Epithelial cell of prostate (primary cell): ENCODE results near the gene IQCC.
"Not testable (repeated sequence)": the region's sequence is repeated elsewhere in the genome, so short reads cannot be mapped to it uniquely, and the experiment has no call there.

Source experiments
- DNase-seq: peaks from one replicate; pipeline ENCODE4 v3.0.0-alpha.2; 2011; ENCODE audit warnings: low read depth, low spot score
- H3K27ac ChIP-seq: fragments of 450-650 bp; 2 replicates; pipeline ENCODE4 v1.5.1; 2017; ENCODE audit warnings: mild to moderate bottlenecking

Gene IQCC

GRCh38 chr1:32205401-32206370, at the start of gene IQCC:
Gene IQCC, plus strand, starts transcription at chr1:32205671. Its CDS starts 11 bp downstream, at chr1:32205682.
- DNase-seq = no peak
- H3K27ac ChIP-seq = no peak within 1 kb of the TSS

GRCh38 chr1:32159189-32159588, 46.3 kb upstream of the IQCC start:
- no peak overlapping the region for H3K27ac ChIP-seq
- DNase-seq = no peak

- no peak for DNase-seq
- no peak overlapping the region for H3K27ac ChIP-seq
Observed at GRCh38 chr1:32163405-32163804, 42.1 kb upstream of the IQCC start.

GRCh38 chr1:32165633-32166032, 39.8 kb upstream of the IQCC start:
- DNase-seq, H3K27ac ChIP-seq: not testable (repeated sequence)

DNA sequence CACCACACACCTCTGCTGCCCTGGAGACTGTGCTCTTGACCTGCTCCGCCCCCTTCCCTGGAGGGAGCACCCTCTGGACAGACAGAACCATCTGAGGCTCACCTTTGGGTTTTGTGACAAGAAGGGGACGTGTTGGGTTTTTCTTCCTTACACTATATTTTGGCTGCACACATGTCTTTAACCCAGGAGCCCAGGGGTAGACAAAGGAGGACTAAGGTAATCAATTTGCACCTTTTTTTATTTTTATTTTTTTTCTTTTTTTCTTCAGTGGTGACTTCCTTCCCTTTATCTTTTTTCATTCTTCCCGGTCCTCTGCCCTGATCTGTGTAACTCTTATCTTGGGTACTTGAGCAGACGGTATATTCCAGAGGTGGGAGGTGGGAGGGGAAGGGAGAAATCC, 34.5 kb upstream of the IQCC start:
- no peak overlapping the region for H3K27ac ChIP-seq
- DNase-seq = no peak

DNA sequence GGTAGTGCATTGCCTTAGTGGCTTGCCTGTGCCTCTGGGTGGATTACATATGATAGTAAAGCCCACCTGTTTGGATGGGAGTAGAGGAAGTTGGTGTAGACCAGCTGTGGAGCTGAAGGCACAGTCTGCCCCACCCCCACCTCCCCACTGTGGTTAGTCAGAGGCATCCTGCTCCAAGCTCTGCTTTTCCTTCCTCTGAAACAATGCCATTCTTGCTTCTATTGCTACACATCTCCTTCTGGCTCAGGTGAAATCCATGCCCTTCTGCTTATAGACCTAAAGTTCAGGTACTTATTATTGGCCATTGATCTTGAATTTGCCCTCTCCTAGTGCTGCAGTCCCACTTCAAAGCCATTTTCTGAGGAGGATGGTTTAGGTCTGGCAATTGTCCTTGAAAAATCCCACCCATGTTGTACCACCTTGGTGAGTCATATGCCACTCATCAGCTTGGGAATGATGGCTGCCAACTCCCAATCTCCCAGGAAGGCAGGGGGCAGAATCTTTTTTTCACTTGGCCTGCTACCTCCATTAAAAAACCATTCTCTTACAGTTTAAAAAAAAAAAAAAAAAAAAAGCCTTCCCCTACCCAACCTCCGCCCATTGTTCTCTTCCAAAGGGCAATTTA, 32.7 kb upstream of the IQCC start:
- no peak for DNase-seq
- H3K27ac ChIP-seq = peak overlapping the region; percentile 55

- no peak for DNase-seq
- peak overlapping the region; percentile 88 for H3K27ac ChIP-seq
Observed at GRCh38 chr1:32178380-32179192, 26.9 kb upstream of the IQCC start.

DNA sequence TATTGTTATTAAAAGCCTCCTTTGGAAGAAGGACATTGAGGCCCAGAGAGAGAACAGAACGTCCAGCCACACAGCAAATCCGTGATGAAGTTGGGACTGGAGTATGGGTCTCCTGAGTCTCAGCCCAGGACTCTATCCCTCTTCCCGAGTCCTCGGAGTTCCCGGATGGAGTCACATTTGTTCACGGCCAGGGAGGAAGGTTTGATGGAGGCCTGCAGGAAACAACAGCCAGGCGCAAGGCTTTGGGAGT, 26.4 kb upstream of the IQCC start:
- peak overlapping the region; percentile 88 for H3K27ac ChIP-seq

DNA sequence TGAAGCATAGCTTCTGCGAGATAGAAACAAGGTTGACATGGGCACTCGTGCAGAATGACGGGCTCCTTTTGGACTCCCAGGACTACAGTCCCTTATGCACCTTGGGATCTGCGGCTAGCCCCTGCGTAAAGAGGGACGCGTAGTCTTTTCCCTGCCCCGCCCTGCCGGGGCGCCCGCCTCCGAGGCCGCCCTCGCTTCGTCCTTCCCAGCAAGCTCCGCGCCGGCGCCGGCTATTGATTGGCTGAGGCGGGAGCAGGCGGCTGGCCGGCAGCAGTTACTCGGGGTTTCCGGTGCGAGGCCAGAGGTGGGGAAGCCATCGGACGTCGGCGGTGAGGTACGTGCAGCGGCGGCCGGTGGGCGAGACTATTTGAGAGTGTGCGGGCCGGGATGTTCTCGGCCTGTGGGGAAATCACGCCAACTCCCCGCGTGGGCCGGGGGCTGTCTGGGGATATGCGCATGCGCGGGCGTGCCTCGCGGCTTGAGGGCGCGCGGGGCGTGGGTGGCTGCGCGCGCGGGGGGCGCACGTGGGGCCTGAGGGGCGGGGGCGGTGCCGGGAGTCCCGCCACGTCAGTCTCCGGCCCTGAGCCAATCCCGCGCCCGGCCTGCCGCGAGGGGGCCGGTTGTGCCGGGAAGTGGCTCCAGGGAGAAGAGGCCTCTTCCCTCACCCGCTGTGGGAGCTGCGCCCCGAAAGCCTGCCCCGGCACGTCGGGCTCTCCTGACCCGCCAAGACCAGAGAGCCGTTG, 25.9 kb upstream of the IQCC start, which contains the start of gene TXLNA:
TXLNA (plus strand) TSS at position 233 of the 743 bp plus-strand sequence. CDS start 671 bp downstream, outside the sequence.
- peak within 1 kb of the TSS; percentile 88 for H3K27ac ChIP-seq
- no peak for DNase-seq

More for the DNA sequence above, 26.4 kb upstream of the IQCC start:
- DNase-seq = no peak

DNA sequence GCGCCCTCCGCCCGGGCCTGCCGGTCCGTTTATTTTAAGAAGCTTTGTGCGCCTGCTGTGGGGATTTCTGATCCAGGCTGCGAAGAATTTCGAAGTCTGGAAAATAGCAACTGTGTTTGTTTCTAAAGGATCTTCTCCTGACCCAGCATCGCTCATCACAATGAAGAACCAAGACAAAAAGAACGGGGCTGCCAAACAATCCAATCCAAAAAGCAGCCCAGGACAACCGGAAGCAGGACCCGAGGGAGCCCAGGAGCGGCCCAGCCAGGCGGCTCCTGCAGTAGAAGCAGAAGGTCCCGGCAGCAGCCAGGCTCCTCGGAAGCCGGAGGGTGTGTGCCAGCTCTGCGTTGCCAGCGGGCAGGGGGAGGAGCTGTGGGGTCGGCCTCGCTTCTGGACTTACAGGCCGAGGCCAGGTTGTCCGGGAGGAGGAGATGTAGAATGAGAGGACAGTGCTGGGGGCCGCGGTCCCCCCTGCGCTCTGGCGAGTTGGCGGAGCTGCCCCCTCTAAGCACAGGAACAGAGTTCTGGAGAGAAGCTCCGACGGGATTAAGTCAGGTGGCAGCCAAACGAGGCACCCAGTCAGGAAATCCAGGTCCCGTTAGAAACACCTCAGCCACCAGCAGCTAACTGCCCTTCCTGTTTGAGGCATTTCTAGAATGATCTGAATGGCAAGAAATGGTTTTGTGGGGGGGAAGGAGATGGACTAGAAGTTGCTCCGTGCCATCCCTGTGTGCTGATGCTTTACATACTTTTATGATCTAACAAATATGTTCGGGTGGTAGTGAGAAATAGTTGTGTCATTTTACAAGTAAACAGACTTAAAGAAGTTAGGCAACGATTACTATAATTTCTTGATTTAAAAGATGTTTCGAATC, 25.0 kb upstream of the IQCC start:
- H3K27ac ChIP-seq = peak overlapping the region; percentile 88
- DNase-seq = no peak

- H3K27ac ChIP-seq = peak overlapping the region; percentile 88
- no peak for DNase-seq
Observed at GRCh38 chr1:32181065-32181464, 24.4 kb upstream of the IQCC start.

- no peak for DNase-seq
- peak overlapping the region; percentile 88 for H3K27ac ChIP-seq
Observed at GRCh38 chr1:32181563-32181962, 23.9 kb upstream of the IQCC start.

DNA sequence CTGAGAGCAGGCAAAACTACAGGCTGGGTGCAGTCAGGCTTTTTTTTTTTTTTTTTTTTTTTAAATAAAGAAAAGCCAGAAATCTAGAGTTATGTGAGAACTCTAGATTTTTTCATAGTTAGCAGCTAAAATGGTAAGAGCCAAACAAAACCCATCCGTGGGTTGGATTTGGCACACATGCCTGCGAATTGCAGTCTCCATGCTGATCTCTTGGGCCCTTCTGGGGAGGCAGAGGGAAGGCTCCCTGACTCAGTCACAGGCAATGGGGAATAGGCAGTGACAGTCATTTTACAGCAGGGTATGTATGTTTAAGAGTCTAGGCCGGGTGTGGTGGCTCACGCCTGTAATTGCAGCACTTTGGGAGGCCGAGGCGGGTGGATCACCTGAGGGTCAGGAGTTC, 23.4 kb upstream of the IQCC start:
- H3K27ac ChIP-seq = no peak overlapping the region

DNA sequence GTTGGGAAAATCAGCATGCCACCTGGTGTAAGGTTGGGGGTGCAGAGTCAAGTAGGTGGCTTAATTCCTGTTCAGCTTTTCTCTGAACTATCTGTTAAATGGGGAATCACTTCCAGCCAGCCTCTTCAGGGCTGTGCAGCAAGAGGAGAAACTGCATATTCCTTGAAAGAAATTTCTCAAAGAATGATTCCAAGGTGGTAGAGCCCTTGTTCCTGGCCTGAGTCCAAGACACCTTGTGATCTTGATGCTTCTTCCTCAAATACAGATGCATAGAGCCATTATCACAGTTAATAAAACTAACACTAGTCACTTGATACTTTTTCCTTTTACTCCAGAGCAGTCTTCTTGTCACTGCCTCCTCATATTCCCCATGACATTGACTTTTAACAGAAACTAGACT, 20.8 kb upstream of the IQCC start:
- no peak overlapping the region for H3K27ac ChIP-seq
- no peak for DNase-seq

More for the DNA sequence above, 23.4 kb upstream of the IQCC start:
- DNase-seq = no peak

DNA sequence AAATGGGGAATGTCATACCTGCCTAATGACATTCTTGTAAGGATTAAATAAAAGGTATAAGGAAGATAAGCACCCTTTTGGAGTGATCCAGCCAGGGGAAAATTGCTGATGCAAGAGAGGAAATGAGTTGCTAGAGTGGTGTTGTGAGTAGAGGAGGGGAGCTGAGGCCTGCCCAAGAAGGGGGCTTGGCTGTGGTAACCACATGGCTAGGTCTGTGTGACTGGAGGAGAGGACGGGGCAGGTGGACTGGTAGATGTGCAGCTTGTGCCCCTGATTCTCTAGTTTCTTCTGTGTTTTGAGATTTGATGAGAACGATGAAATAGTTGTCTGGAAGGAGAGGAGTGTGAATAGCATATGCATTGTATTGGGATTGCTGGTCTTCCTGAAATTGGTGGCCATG, 19.4 kb upstream of the IQCC start:
- no peak for DNase-seq
- H3K27ac ChIP-seq = peak overlapping the region; percentile 56

DNA sequence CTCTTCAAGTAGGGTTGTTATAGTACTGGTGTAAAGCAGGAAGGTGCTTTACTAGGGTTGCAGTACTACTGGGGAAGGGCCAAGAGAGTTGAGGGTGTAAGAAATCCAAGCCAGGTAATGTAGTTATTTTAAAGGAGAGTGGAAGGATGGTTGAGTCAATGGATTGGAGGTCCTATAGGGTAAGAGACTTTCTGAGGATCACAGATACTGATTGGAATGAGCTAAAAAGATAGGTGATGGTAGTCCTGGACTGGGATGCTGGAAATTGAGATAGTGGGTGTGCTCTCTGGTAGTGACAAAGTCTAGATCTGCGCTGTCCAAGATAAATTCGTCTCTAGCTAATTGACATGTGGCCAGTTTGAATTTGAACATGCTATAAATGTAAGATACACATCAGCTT, 19.0 kb upstream of the IQCC start:
- no peak for DNase-seq
- peak overlapping the region; percentile 56 for H3K27ac ChIP-seq

- no peak for DNase-seq
- H3K27ac ChIP-seq = no peak overlapping the region
Observed at GRCh38 chr1:32187850-32188249, 17.6 kb upstream of the IQCC start.

GRCh38 chr1:32192220-32192948, 13.1 kb upstream of the IQCC start:
- H3K27ac ChIP-seq = no peak overlapping the region
- DNase-seq = no peak
